ENCODE results near the gene XPO6. TPM values are rescaled to one million over a fixed set of nuclear protein-coding genes. Genes with fewer than 3 reads are reported as not detected.

Gene XPO6
- total RNA-seq, 1 experiment from 2014 or later = 112 TPM

DNA sequence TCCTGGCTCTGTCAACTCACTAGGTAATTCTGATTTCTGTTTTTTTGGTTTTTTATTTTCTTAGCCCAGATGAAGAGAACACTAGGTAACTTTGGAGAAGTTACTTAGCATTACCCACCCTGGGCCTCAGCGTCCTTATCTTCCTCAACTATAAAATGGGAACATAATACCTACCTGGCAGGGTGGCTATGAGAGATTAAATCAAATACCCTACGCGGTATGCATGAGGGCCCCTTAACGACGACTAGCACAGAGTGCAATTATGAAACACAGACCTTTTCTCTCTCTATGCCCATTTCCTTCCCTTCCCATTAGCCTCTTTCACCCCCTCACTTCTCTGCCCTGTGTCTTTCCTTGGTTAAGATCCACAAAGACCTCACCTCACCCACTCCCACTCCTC lies 11.1 kb downstream of the XPO6 start:
- TF ChIP-seq, protein P1, sequence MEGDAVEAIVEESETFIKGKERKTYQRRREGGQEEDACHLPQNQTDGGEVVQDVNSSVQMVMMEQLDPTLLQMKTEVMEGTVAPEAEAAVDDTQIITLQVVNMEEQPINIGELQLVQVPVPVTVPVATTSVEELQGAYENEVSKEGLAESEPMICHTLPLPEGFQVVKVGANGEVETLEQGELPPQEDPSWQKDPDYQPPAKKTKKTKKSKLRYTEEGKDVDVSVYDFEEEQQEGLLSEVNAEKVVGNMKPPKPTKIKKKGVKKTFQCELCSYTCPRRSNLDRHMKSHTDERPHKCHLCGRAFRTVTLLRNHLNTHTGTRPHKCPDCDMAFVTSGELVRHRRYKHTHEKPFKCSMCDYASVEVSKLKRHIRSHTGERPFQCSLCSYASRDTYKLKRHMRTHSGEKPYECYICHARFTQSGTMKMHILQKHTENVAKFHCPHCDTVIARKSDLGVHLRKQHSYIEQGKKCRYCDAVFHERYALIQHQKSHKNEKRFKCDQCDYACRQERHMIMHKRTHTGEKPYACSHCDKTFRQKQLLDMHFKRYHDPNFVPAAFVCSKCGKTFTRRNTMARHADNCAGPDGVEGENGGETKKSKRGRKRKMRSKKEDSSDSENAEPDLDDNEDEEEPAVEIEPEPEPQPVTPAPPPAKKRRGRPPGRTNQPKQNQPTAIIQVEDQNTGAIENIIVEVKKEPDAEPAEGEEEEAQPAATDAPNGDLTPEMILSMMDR (IDR thresholded peaks at IDR 0.05; ENCODE audit: insufficient read depth in 1 of 2, low read depth in 1 of 2, low read length in 1 of 2, severe bottlenecking in 1 of 2, unreplicated experiment in 1 of 2) = no peak
- no peaks in the 10 kb centered on the region for H3K9me3 ChIP-seq
- no TSS peak for BruUV-seq (replicated peaks)
- H3K36me3 ChIP-seq (ENCODE audit: control insufficient read depth, insufficient read depth, low read length) = no peaks in the 10 kb centered on the region
- intact Hi-C loops (cut with micrococcal nuclease; ENCODE audit: unreplicated experiment) = no loop called here
- no peaks in the 10 kb centered on the region for H3K4me1 Mint-ChIP-seq (ENCODE audit: low read depth, unreplicated experiment)
- H3K27me3 ChIP-seq (replicated peaks; ENCODE audit: control insufficient read depth, insufficient read depth, low read length) = no peaks in the 10 kb centered on the region
- H3K9me3 Mint-ChIP-seq (ENCODE audit: unreplicated experiment) = no peaks in the 10 kb centered on the region
- H3K4me1 ChIP-seq = no peaks in the 10 kb centered on the region
- H3K27ac Mint-ChIP-seq (ENCODE audit: unreplicated experiment) = no peak overlapping the region
- POLR2A ChIA-PET = no interaction called here
- CTCF ChIA-PET = no interaction called here
- DNase-seq = no peak
- H3K4me3 Mint-ChIP-seq (ENCODE audit: unreplicated experiment) = no peak overlapping the region
- H3K4me3 ChIP-seq (ENCODE audit: low read depth, low read length) = no peak overlapping the region
- peaks cover 15% of the 10 kb centered on the region for H3K36me3 Mint-ChIP-seq (ENCODE audit: insufficient read depth, unreplicated experiment)
- H3K27me3 Mint-ChIP-seq (ENCODE audit: insufficient read depth, unreplicated experiment) = no peaks in the 10 kb centered on the region

DNA sequence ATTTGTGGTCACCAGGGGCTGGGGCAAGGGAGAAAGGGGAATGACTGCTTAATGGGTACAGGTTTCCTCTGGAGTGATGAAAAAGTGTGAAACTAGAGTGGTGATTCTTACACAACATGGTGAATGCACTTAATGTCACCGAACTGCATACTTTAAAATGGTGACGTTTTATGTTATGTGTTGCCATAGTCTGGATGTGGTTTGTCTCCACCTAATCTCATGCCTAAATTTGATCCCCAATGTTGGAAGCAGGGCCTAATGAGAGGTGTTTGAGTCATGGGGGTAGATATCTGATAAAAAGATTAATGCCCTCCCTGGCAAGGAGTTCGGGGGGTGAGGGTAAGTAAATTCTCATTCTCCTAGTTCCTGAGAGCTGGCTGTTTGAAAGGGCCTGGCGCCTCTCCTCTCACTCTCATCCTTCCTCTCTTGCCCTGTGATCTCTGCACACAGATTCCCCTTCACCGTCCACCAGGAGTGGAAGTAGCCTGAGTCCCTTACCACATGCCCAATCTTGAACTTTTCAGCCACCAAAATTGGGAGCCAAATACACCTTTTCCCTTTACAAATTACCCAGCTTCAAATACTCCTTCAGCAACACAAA lies 15.3 kb downstream of the XPO6 start:
- H3K9me3 ChIP-seq = no peaks in the 10 kb centered on the region
- Mint-ChIP-seq H3K27me3 (ENCODE audit: insufficient read depth, unreplicated experiment) (no peaks in the 10 kb centered on the region), H3K4me3 (ENCODE audit: unreplicated experiment) (no peak overlapping the region), H3K27ac (ENCODE audit: unreplicated experiment) (no peak overlapping the region), H3K9me3 (ENCODE audit: unreplicated experiment) (no peaks in the 10 kb centered on the region), H3K4me1 (ENCODE audit: low read depth, unreplicated experiment) (peaks cover 8% of the 10 kb centered on the region), H3K36me3 (ENCODE audit: insufficient read depth, unreplicated experiment) (peaks cover 3% of the 10 kb centered on the region)
- H3K4me3 ChIP-seq (ENCODE audit: low read depth, low read length) = no peak overlapping the region
- H3K4me1 ChIP-seq = peaks cover 12% of the 10 kb centered on the region; the same call in 1 of the 2 replicates
- ChIA-PET CTCF (no interaction called here), POLR2A (no interaction called here)
- no TSS peak for BruUV-seq (replicated peaks)
- TF ChIP-seq, protein P1 (IDR thresholded peaks at IDR 0.05; ENCODE audit: insufficient read depth in 1 of 2, low read depth in 1 of 2, low read length in 1 of 2, severe bottlenecking in 1 of 2, unreplicated experiment in 1 of 2) = no peak
- H3K27me3 ChIP-seq (replicated peaks; ENCODE audit: control insufficient read depth, insufficient read depth, low read length) = no peaks in the 10 kb centered on the region
- H3K36me3 ChIP-seq (ENCODE audit: control insufficient read depth, insufficient read depth, low read length) = peaks cover 2% of the 10 kb centered on the region
- no peak for DNase-seq
- intact Hi-C loops (cut with micrococcal nuclease; ENCODE audit: unreplicated experiment) = no loop called here

DNA sequence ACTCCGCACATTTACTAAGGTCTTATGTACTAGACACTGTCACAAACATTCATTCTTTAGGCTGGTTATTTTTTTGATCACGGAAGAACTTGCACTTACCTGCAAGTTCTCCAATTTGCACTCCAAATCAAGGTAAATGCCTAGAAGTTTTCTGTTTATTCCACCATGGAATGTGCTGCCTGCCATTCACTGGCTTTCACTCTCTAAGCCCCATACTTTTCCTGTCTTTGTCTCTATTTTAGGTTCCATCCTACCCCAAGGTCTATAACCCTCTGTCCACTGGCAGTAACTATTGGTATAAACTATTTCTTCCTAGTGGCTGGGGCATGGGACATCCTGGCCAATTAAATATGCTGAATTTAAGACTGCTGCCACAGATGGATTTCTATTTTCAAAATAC lies 15.9 kb downstream of the XPO6 start:
- H3K4me1 ChIP-seq = peaks cover 12% of the 10 kb centered on the region; the same call in 1 of the 2 replicates
- POLR2A ChIA-PET = no interaction called here
- intact Hi-C loops (cut with micrococcal nuclease; ENCODE audit: unreplicated experiment) = no loop called here
- CTCF ChIA-PET = no interaction called here
- no peaks in the 10 kb centered on the region for H3K9me3 Mint-ChIP-seq (ENCODE audit: unreplicated experiment)
- peaks cover 8% of the 10 kb centered on the region for H3K4me1 Mint-ChIP-seq (ENCODE audit: low read depth, unreplicated experiment)
- no peaks in the 10 kb centered on the region for H3K27me3 ChIP-seq (replicated peaks; ENCODE audit: control insufficient read depth, insufficient read depth, low read length)
- H3K9me3 ChIP-seq = no peaks in the 10 kb centered on the region
- H3K27ac Mint-ChIP-seq (ENCODE audit: unreplicated experiment) = no peak overlapping the region
- DNase-seq = no peak
- BruUV-seq (replicated peaks) = no TSS peak
- H3K36me3 Mint-ChIP-seq (ENCODE audit: insufficient read depth, unreplicated experiment) = no peaks in the 10 kb centered on the region
- H3K4me3 Mint-ChIP-seq (ENCODE audit: unreplicated experiment) = no peak overlapping the region
- H3K36me3 ChIP-seq (ENCODE audit: control insufficient read depth, insufficient read depth, low read length) = peaks cover 2% of the 10 kb centered on the region
- TF ChIP-seq, protein P1 (IDR thresholded peaks at IDR 0.05; ENCODE audit: insufficient read depth in 1 of 2, low read depth in 1 of 2, low read length in 1 of 2, severe bottlenecking in 1 of 2, unreplicated experiment in 1 of 2) = no peak
- no peaks in the 10 kb centered on the region for H3K27me3 Mint-ChIP-seq (ENCODE audit: insufficient read depth, unreplicated experiment)
- H3K4me3 ChIP-seq (ENCODE audit: low read depth, low read length) = no peak overlapping the region

Measured in Caco-2 (cell line).